ENCODE results near the gene TMEM256.
"Not testable (repeated sequence)": the region's sequence is repeated elsewhere in the genome, so short reads cannot be mapped to it uniquely, and the experiment has no call there.

The TMEM256 gene

DNA sequence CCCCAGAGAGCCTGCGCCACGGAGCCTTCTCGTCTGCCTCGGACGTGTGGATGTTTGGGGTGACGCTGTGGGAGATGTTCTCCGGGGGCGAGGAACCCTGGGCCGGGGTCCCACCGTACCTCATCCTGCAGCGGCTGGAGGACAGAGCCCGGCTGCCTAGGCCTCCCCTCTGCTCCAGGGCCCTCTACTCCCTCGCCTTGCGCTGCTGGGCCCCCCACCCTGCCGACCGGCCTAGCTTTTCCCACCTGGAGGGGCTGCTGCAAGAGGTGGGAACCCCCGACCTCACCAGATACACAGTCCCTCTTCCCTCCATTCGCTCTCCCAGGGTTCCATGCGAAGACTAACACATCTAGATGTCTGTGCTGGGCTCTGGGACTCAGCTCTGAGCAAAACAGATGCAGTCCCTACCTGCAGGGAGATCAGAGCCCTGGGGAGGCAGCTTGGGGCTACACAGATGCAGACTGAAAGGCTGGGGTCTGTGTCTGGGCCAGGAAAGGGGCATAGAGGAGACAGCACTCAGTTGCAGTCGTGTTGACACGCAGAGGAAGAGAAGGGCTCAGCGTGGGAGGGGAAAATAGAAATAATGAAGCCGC lies 19.3 kb downstream of the TMEM256 start:
- no peak for DNase-seq

GRCh38 chr17:7383742-7384488 lies 20.0 kb downstream of the TMEM256 start:
- DNase-seq: peak in 15 of 51 donors; percentile 17 to 74 (median 32)

GRCh38 chr17:7383371-7383741 lies 20.5 kb downstream of the TMEM256 start:
- no peak for DNase-seq

DNA sequence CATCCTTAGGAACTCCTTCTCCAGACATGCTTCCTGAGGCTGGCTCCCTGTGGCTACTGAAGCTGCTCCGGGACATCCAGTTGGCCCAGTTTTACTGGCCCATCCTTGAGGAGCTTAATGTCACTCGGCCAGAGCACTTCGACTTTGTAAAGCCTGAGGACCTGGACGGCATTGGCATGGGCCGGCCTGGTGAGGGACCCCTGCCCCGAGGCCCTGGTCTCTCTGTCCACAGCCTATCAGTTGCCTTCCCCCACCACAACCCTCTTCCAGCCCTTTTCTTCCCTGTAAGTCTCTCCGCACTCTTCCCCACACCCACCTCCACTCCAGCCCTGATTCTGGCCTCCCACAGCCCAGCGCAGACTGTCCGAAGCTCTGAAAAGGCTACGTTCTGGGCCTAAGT lies 21.0 kb downstream of the TMEM256 start:
- DNase-seq: no peak

GRCh38 chr17:7380855-7381683 lies 22.8 kb downstream of the TMEM256 start, which contains the start of gene TNK1:
TNK1 (plus strand) TSS chr17:7381089; CDS start chr17:7382927, 1,838 bp downstream.
- DNase-seq: no peak

- DNase-seq: peak in 2 of 51 donors; percentile 7 to 12
These were observed 23.6 kb downstream of the TMEM256 start for GRCh38 chr17:7380321-7380720.

- DNase-seq: no peak
These were observed 24.8 kb downstream of the TMEM256 start for GRCh38 chr17:7379134-7379533.

DNA sequence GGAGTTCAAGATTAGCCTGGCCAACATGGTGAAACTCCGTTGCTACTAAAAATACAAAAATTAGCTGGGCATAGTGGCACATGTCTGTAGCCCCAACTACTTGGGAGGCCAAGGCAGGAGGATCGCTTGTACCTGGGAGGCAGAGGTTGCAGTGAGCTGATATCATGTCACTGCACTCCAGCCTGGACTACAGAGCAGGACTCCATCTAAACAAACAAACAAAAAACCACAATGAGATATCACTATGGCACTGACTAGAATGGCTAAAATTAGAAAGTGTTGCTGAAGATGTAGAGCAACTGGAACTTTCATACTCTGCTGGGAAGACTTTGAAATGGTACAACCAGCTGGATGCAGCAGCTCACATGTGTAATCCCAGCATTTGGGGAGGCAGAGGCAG lies 29.5 kb downstream of the TMEM256 start:
- no peak for DNase-seq

DNA sequence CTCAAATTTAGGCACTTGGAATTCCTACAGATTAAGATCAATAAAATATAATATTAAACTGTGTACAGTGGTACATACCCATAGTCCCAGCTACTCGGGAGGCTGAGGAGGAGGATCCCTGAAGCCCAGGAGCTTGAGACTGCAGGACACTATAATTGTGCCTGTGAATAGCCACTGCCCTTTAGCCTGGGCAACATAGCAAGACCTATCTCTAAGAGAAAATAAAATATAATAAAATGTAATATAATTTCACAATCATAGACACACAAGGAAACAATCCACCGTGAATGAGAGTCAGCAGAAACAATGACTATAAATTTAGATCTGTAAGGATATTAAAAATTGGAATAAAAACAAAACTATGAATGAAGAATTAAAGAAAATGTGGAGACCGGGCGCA lies 33.0 kb downstream of the TMEM256 start:
- no peak for DNase-seq

DNA sequence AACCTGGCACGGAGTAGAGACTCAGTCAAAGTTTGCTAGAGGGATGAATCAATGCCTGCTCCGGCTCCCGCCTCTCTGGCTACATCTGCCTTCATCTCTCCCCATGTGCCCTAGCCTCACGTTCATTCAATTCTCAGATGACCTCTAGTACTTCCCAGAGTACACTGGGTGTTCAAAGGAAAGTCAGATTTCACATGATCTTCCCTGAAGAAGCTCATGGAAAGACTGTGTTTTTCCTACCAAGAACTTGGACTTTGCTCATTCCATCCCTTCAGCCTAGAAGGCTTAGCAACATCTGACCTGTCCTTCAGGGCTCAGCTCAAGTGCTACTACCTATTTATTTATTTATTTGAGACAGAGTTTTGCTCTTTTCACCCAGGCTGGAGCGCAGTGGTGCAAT lies 34.1 kb downstream of the TMEM256 start:
- no peak for DNase-seq

- not testable (repeated sequence) for DNase-seq
These were observed 35.3 kb downstream of the TMEM256 start for GRCh38 chr17:7368599-7368994.

- no peak for DNase-seq
These were observed 35.8 kb downstream of the TMEM256 start for GRCh38 chr17:7367918-7368598.

DNA sequence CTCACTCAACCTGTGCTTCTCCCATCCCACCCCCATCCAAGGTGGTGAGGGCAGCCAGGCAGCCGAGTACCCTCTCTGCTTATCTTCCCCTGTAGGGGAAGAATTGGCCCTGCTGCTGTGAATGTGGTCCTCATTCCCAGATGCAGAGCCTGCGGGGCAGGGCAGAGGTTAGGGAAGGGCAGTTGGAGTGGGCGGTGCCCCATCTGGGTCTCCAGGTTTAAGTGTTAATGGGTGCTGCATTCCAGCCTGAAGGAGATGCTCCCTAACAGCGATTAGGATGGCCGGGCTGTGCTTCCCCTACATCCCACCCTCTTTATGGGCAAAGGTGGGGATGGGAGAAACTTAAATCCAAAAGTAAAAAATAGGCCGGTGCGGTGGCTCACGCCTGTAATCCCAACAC lies 36.8 kb downstream of the TMEM256 start:
- DNase-seq: no peak

GRCh38 chr17:7365963-7366362 lies 37.9 kb downstream of the TMEM256 start:
- not testable (repeated sequence) for DNase-seq

DNA sequence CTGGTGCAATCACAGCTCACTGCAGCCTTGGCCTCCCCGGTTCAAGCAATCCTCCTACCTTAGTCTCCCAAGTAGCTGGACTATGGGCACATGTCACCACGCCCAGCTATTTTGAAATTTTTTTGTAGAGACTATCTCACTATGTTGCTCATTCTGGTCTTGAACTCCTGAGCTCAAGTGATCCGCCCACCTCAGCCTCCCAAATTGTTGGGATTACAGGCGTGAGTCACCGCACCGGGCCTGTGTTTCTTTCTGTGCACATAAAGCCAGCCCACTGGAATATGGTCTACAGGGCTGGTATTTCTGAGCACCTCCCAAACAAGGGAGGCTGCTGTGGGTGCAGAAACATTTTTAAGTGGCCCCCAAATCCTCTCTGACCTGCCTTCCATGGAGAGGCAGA lies 40.6 kb downstream of the TMEM256 start:
- no peak for DNase-seq

- DNase-seq: no peak
These were observed 42.0 kb downstream of the TMEM256 start for GRCh38 chr17:7361906-7362305.

- no peak for DNase-seq
These were observed 46.5 kb downstream of the TMEM256 start for GRCh38 chr17:7357381-7357780.

DNA sequence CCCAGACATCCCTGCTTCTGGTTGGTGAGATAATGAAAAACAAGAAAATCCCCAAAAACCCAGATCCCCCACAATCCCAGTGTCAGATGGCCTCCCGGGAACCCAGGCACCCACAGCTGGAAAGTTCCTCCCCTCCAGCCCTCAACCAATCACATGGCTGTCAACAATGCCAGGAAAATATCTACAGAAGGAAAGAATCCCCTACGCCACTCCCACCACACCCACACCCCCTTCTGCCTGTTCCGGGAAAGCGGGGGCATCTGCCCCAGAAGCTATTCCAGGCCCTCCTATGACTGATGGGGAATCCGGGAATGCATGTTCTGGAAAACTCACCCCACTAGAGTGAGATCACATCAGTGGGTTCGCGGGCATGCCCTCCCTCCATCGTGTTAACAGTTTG lies 47.1 kb downstream of the TMEM256 start:
- DNase-seq: no peak

GRCh38 chr17:7356072-7356549 lies 47.8 kb downstream of the TMEM256 start:
- DNase-seq: peak in 41 of 51 donors; percentile 12 to 83 (median 46)

- no peak for DNase-seq
These were observed 48.3 kb downstream of the TMEM256 start for GRCh38 chr17:7355573-7355972.

GRCh38 chr17:7355053-7355452 lies 48.8 kb downstream of the TMEM256 start, which contains the start of gene TMEM95:
TMEM95 (plus strand) TSS chr17:7355156; CDS start chr17:7355205, 49 bp downstream.
- peak in 43 of 51 donors; percentile 26 to 85 (median 59) for DNase-seq

Data from hypothalamus (tissue), 51 donors.